Measurements from ENCODE around the gene FAM171A2.
A peak's percentile ranks its signal among the peaks of the same experiment; 100 is the strongest.

GRCh38 chr17:44363613-44364159 is at the start of gene FAM171A2:
- TF ChIP-seq CTCF (IDR thresholded peaks at IDR 0.05) (peak; percentile 61 to 89 (median 78)), EP300 (IDR thresholded peaks at IDR 0.05) (no peak)

Measured in esophagus muscularis mucosa (tissue), 3 donors.